Measurements from ENCODE around the gene EEA1.

The EEA1 gene

DNA sequence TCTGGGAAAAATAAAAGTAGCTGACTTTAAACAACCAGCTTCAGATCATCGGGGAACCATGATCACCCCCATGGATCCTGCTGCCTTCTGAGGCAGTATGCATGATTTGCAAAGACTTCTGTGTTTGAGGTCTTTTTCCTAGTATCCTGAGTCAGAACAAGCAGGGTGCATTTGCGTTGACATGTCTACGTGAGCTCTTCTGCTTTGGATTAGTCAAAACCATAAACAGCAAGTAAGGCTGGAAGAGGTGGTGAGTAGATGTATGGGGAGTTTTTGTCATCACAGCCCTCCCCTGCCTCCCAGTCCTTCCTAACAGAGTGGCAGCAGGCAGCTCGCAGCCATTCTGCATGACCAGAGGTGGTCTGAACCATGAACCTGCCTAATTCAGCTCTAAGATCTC, 202.2 kb downstream of the EEA1 start:
- DNase-seq (ENCODE audit: extremely low read depth, insufficient read length), result no peak
- no peaks in the 10 kb centered on the region for H3K27me3 ChIP-seq (replicated peaks; ENCODE audit: control insufficient read depth, insufficient read depth, low read length)
- no peak for TF ChIP-seq CTCF (IDR thresholded peaks at IDR 0.05; ENCODE audit: insufficient read depth, low read length, poor library complexity, severe bottlenecking)
- H3K36me3 ChIP-seq (ENCODE audit: control insufficient read depth, insufficient read depth, low read length), result peaks cover 2% of the 10 kb centered on the region; the same call in 1 of the 2 replicates
- H3K4me3 ChIP-seq (replicated peaks; ENCODE audit: low read depth, low read length), result no peak overlapping the region

GRCh38 chr12:92722897-92723296, 206.2 kb downstream of the EEA1 start:
- TF ChIP-seq CTCF (IDR thresholded peaks at IDR 0.05; ENCODE audit: insufficient read depth, low read length, poor library complexity, severe bottlenecking), result no peak
- no peaks in the 10 kb centered on the region for H3K36me3 ChIP-seq (ENCODE audit: control insufficient read depth, insufficient read depth, low read length)
- H3K27me3 ChIP-seq (replicated peaks; ENCODE audit: control insufficient read depth, insufficient read depth, low read length), result no peaks in the 10 kb centered on the region
- H3K4me3 ChIP-seq (replicated peaks; ENCODE audit: low read depth, low read length), result no peak overlapping the region
- DNase-seq (ENCODE audit: extremely low read depth, insufficient read length), result no peak

DNA sequence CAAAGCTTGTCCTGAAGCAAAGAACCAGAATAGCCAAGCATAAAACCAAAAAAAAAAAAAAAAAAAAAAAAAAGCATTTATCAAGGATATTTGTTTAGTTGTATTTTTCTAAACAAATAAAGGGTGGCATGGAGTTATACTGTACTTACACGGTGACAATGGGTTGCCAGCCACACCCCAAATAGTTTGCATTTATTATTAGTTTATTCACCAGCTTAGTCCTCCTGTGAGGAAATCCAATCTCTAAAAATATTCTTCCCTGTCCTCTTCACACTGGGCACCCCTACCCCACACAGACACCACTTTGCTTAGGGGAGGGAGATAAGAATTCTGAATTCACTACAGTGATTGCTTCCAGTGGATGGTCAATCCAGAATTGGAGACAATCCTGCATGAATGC, 207.4 kb downstream of the EEA1 start:
- TF ChIP-seq CTCF (IDR thresholded peaks at IDR 0.05; ENCODE audit: insufficient read depth, low read length, poor library complexity, severe bottlenecking), result no peak
- Histone ChIP-seq H3K36me3 (ENCODE audit: control insufficient read depth, insufficient read depth, low read length) (no peaks in the 10 kb centered on the region), H3K4me3 (replicated peaks; ENCODE audit: low read depth, low read length) (no peak overlapping the region)

DNA sequence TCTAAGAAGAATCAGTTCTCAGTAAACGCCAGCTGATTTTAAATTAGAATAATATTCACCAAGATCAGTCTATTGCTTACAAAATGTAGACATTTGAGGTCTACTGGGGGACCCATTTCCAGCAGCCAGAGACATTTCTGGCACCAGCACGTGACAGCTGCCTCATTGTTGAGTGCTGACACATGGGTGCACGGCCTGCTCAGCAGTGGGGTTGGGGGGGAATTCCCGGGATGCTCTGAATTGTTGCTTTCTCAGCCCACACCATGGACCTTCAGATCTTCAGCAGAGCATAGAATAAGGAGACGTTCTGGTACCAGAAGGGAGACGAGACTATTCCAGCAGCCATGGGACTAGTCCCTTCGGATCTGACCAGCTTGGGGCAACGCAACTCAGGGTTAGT, 208.0 kb downstream of the EEA1 start:
- no peak for DNase-seq (ENCODE audit: extremely low read depth, insufficient read length)
- Histone ChIP-seq H3K27me3 (replicated peaks; ENCODE audit: control insufficient read depth, insufficient read depth, low read length) (no peaks in the 10 kb centered on the region), H3K36me3 (ENCODE audit: control insufficient read depth, insufficient read depth, low read length) (no peaks in the 10 kb centered on the region), H3K4me3 (replicated peaks; ENCODE audit: low read depth, low read length) (no peak overlapping the region)
- no peak for TF ChIP-seq CTCF (IDR thresholded peaks at IDR 0.05; ENCODE audit: insufficient read depth, low read length, poor library complexity, severe bottlenecking)

More for the DNA sequence above, 207.4 kb downstream of the EEA1 start:
- no peaks in the 10 kb centered on the region for H3K27me3 ChIP-seq (replicated peaks; ENCODE audit: control insufficient read depth, insufficient read depth, low read length)
- DNase-seq (ENCODE audit: extremely low read depth, insufficient read length), result no peak
